BE2C (cell line): Measurements from ENCODE around the gene EPN1.

ENCODE experiments used
- DNase-seq: peaks from one replicate; pipeline ENCODE4 v3.0.0-alpha.2; 2020
- H3K27me3 ChIP-seq: fragments of 250-450 bp; sonication (Bioruptor Pico); 2 replicates; pipeline ENCODE4 v1.5.1; 2020; ENCODE audit warnings: mild to moderate bottlenecking
- H3K36me3 ChIP-seq: fragments of 250-450 bp; sonication (Bioruptor Pico); 2 replicates; pipeline ENCODE4 v1.5.1; 2020; ENCODE audit warnings: mild to moderate bottlenecking
- H3K4me1 ChIP-seq: fragments of 250-450 bp; sonication (Bioruptor Pico); 2 replicates; pipeline ENCODE4 v1.5.1; 2020
- H3K4me3 ChIP-seq: 2 replicates; pipeline ENCODE4 v1.5.1; 2011; ENCODE audit warnings: low read depth, low read length
- H3K9me3 ChIP-seq: fragments of 250-450 bp; sonication (Bioruptor Pico); 2 replicates; pipeline ENCODE4 v1.5.1; 2020
- TF ChIP-seq, protein P1 (sequence below): IDR thresholded peaks from 2 replicates; pipeline ENCODE4 v1.5.1; 2012; ENCODE audit warnings: mild to moderate bottlenecking, low read depth, low read length

The EPN1 gene

GRCh38 chr19:55649268-55650125 lies 25.5 kb upstream of the EPN1 start:
- H3K4me3 ChIP-seq: no peak overlapping the region
- TF ChIP-seq, protein P1, sequence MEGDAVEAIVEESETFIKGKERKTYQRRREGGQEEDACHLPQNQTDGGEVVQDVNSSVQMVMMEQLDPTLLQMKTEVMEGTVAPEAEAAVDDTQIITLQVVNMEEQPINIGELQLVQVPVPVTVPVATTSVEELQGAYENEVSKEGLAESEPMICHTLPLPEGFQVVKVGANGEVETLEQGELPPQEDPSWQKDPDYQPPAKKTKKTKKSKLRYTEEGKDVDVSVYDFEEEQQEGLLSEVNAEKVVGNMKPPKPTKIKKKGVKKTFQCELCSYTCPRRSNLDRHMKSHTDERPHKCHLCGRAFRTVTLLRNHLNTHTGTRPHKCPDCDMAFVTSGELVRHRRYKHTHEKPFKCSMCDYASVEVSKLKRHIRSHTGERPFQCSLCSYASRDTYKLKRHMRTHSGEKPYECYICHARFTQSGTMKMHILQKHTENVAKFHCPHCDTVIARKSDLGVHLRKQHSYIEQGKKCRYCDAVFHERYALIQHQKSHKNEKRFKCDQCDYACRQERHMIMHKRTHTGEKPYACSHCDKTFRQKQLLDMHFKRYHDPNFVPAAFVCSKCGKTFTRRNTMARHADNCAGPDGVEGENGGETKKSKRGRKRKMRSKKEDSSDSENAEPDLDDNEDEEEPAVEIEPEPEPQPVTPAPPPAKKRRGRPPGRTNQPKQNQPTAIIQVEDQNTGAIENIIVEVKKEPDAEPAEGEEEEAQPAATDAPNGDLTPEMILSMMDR: no peak
- H3K36me3 ChIP-seq: peaks cover 16% of the 10 kb centered on the region
- no peaks in the 10 kb centered on the region for H3K27me3 ChIP-seq
- DNase-seq: no peak
- peaks cover 4% of the 10 kb centered on the region for H3K4me1 ChIP-seq
- no peaks in the 10 kb centered on the region for H3K9me3 ChIP-seq

DNA sequence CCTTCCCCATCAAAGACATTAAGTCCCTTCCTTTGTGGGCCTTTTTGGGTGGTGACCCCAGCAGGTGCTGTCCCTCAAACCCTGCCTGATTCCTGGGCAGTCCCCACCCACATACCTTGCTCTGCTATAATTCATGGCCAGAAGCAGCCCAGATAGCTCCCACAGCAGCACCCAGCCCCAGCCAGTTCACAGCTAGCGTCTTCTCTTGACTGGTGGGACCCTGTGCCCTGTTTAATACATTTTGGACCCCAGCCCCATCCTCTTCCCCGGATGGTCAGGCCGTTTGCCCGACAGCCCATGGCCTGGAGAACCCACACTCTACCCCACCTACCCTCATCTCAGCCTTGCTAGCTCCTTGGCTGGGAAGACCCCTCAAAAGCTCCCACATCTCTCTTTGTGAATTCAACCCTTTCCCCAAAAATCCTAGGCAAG lies 24.9 kb upstream of the EPN1 start:
- Histone ChIP-seq H3K4me3 (no peak overlapping the region), H3K27me3 (no peaks in the 10 kb centered on the region), H3K9me3 (no peaks in the 10 kb centered on the region), H3K4me1 (peaks cover 4% of the 10 kb centered on the region), H3K36me3 (peaks cover 10% of the 10 kb centered on the region)
- DNase-seq: no peak
- TF ChIP-seq, protein P1: no peak

DNA sequence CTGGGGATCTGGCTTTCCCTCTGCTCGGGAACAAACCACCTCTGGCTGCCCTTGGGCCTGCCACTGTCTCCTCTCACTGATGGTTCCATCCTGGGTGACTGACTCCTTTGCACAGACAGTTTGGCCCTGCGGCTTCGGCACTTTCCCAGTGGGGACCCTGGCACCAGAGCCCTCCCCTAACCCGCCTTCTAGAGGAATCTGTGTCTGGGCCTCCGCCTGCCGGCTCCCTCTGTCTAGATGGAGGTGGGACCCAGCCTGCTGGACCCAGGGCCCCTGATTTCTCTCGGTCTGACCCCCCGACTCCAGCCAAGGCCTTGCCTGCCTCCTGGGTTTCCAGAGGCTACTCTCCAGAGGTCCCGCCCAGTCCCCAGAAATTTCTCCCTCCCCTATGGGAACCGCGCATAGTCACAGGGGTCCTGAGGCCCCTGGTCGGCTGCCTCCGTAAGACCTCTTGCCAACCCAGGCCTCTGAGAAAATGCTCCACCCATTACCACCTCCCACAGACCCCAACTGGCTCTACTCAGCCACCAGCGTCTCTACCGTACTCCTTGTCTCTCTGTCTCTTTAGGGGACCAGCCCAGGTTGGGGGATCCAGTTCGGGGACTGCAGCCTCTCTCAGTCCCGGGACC lies 24.3 kb upstream of the EPN1 start:
- Histone ChIP-seq H3K9me3 (no peaks in the 10 kb centered on the region), H3K4me3 (no peak overlapping the region), H3K36me3 (peaks cover 7% of the 10 kb centered on the region), H3K4me1 (peaks cover 4% of the 10 kb centered on the region), H3K27me3 (no peaks in the 10 kb centered on the region)
- TF ChIP-seq, protein P1: no peak
- DNase-seq: no peak

- TF ChIP-seq, protein P1: no peak
- Histone ChIP-seq H3K9me3 (no peaks in the 10 kb centered on the region), H3K36me3 (peaks cover 11% of the 10 kb centered on the region), H3K27me3 (no peaks in the 10 kb centered on the region), H3K4me3 (no peak overlapping the region), H3K4me1 (peaks cover 4% of the 10 kb centered on the region)
- no peak for DNase-seq
Measured at GRCh38 chr19:55651236-55651635, 23.8 kb upstream of the EPN1 start.

DNA sequence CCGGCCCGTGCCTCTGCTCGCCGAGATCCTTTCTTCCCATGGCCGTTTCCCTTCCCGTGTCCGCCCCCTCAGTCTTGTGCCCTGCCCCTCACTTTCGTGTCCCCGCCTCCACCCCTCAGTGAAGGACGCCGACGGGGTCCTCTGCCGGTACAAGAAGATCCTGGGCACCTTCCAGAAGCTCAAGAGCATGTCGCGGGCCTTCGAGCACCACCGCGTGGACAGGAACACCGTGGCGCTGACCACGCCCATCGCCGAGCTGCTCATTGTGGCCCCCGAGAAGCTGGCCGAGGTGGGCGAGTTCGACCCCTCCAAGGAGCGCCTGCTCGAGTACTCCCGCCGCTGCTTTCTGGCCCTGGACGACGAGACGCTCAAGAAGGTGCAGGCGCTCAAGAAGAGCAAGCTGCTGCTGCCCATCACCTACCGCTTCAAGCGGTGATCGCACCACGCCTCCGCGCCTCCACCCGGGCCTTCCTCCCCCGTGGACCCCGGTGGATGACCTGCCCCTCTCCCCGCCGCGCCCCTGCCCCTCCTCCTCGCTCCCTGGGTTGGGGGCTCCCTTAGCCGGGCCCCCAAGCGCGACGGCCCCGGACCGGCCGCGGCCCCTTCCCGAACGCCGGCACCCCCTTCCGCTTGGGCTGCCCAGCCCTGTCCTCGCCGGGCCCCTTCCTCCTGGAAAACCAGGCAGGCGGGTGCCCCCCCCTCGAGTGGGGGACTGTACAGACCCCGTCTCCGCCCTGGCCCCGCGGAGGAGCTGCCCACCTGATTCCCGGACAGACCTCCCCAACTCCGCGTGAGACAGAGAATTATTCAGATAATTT lies 22.5 kb upstream of the EPN1 start:
- no peak for DNase-seq
- H3K4me1 ChIP-seq: no peaks in the 10 kb centered on the region; the same call in 1 of the 2 replicates
- no peak overlapping the region for H3K4me3 ChIP-seq

More for the DNA sequence above, 22.5 kb upstream of the EPN1 start:
- TF ChIP-seq, protein P1: no peak
- Histone ChIP-seq H3K9me3 (no peaks in the 10 kb centered on the region), H3K27me3 (no peaks in the 10 kb centered on the region), H3K36me3 (peaks cover 21% of the 10 kb centered on the region)
